K562 (cell line): ENCODE results near the gene NMB. TPM values are rescaled to one million over a fixed set of nuclear protein-coding genes. Genes with fewer than 3 reads are reported as not detected.

Experiments
- ADNP ChIP-seq: fragments of 200-800 bp; sonication (Bioruptor generic); IDR thresholded peaks from 2 replicates; pipeline ENCODE4 v1.6.1; 2016; ENCODE audit warnings: missing genetic modification characterization, missing compliant biosample characterization
- CBFA2T2 ChIP-seq: fragments of 450-650 bp; conservative IDR thresholded peaks from 2 replicates; pipeline ENCODE4 v1.6.1; 2017; ENCODE audit warnings: mild to moderate bottlenecking
- EP400 ChIP-seq: fragments of 450-650 bp; IDR thresholded peaks from 2 replicates; pipeline ENCODE4 v1.6.1; 2017; ENCODE audit warnings: antibody characterized with exemption, mild to moderate bottlenecking, moderate library complexity
- HMG20B ChIP-seq: fragments of 250-450 bp; sonication (Bioruptor Pico); IDR thresholded peaks from 2 replicates; pipeline ENCODE4 v1.5.0; 2021; ENCODE audit warnings: mild to moderate bottlenecking
- MTF1 ChIP-seq: fragments of 250-450 bp; sonication (Bioruptor Pico); IDR thresholded peaks from 2 replicates; pipeline ENCODE4 v1.9.0; 2021; ENCODE audit warnings: moderate library complexity, mild to moderate bottlenecking, inconsistent platforms, borderline replicate concordance
- STAT5B ChIP-seq: fragments of 250-450 bp; sonication (Bioruptor Pico); IDR thresholded peaks from 2 replicates; pipeline ENCODE4 v1.8.0; 2021; ENCODE audit warnings: mild to moderate bottlenecking, inconsistent platforms
- polyA plus RNA-seq, 8 experiments: library from polyadenylated mRNA; depleted of rRNA in 4 of 8; stranded (reverse) in 5 of 8; unstranded in 3 of 8; fragments of >200 nt; fragmentation: Nextera tagmentation in 2 of 8; fragmentation: Illumina TruSeq in 1 of 8; extraction: Ambion mirVana in 2 of 8; extraction: Trizol in 1 of 8; gene quantifications; 2 replicates each; pipeline versions ENCODE4 v1.2.1 to v1.2.3, GENCODE V29; 2011 to 2014; ENCODE audit warnings: inconsistent platforms in 1 of 8, missing spikeins in 1 of 8
- total RNA-seq, 7 experiments: library from RNA; depleted of rRNA in 6 of 7; stranded (reverse); fragments of >200 nt in 6 of 7; fragmentation: Illumina TruSeq in 2 of 7; extraction: Trizol in 2 of 7; gene quantifications; 2 replicates each; pipeline versions ENCODE4 v1.2.1 to v1.2.3, GENCODE V29; 2011 to 2021; ENCODE audit warnings: low replicate concordance in 1 of 7
- TF ChIP-seq, protein P1 (sequence below): fragments of 450-650 bp; IDR thresholded peaks from 2 replicates; pipeline ENCODE4 v1.6.1; 2016; ENCODE audit warnings: low read depth
- TF ChIP-seq, protein P2 (sequence below): fragments of 250-450 bp; sonication (Bioruptor Pico); IDR thresholded peaks from 2 replicates; pipeline ENCODE4 v1.8.0; 2022; ENCODE audit warnings: moderate library complexity, mild to moderate bottlenecking, inconsistent platforms
- TF ChIP-seq, protein P3 (sequence below): fragments of 250-450 bp; sonication (Bioruptor Pico); IDR thresholded peaks from 2 replicates; pipeline ENCODE4 v1.4.0; 2020

The NMB gene
- total and polyA plus RNA-seq, 9 of the 15 experiments (the other 6 are each of a cell fraction or from before 2014, with no cell fraction given): 0.06 to 0.16 (median 0.09) TPM; not detected in 5

DNA sequence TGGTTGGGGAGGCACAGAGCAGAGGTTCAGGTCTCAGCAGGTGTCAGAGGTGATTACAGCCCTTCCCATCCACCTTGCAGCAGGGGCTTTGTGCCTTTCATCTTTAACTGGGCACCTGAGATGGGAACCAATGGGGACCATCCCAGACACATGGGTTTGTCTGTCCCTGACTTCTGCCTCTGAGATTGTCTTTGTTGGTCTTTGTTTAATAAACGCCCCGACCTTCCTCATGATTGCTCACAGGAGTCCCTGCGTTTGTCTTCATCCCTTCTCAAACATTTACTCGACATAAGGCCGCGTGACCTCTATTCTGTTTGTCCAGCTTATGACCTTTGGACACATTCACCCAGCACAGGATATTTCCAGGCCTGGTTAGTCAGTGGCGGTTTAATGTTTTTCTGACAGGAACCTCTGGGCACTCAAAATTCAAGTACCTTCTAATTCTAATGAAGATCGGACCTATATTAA lies 51.3 kb downstream of the NMB start (continued):
- TF ChIP-seq, protein P1, sequence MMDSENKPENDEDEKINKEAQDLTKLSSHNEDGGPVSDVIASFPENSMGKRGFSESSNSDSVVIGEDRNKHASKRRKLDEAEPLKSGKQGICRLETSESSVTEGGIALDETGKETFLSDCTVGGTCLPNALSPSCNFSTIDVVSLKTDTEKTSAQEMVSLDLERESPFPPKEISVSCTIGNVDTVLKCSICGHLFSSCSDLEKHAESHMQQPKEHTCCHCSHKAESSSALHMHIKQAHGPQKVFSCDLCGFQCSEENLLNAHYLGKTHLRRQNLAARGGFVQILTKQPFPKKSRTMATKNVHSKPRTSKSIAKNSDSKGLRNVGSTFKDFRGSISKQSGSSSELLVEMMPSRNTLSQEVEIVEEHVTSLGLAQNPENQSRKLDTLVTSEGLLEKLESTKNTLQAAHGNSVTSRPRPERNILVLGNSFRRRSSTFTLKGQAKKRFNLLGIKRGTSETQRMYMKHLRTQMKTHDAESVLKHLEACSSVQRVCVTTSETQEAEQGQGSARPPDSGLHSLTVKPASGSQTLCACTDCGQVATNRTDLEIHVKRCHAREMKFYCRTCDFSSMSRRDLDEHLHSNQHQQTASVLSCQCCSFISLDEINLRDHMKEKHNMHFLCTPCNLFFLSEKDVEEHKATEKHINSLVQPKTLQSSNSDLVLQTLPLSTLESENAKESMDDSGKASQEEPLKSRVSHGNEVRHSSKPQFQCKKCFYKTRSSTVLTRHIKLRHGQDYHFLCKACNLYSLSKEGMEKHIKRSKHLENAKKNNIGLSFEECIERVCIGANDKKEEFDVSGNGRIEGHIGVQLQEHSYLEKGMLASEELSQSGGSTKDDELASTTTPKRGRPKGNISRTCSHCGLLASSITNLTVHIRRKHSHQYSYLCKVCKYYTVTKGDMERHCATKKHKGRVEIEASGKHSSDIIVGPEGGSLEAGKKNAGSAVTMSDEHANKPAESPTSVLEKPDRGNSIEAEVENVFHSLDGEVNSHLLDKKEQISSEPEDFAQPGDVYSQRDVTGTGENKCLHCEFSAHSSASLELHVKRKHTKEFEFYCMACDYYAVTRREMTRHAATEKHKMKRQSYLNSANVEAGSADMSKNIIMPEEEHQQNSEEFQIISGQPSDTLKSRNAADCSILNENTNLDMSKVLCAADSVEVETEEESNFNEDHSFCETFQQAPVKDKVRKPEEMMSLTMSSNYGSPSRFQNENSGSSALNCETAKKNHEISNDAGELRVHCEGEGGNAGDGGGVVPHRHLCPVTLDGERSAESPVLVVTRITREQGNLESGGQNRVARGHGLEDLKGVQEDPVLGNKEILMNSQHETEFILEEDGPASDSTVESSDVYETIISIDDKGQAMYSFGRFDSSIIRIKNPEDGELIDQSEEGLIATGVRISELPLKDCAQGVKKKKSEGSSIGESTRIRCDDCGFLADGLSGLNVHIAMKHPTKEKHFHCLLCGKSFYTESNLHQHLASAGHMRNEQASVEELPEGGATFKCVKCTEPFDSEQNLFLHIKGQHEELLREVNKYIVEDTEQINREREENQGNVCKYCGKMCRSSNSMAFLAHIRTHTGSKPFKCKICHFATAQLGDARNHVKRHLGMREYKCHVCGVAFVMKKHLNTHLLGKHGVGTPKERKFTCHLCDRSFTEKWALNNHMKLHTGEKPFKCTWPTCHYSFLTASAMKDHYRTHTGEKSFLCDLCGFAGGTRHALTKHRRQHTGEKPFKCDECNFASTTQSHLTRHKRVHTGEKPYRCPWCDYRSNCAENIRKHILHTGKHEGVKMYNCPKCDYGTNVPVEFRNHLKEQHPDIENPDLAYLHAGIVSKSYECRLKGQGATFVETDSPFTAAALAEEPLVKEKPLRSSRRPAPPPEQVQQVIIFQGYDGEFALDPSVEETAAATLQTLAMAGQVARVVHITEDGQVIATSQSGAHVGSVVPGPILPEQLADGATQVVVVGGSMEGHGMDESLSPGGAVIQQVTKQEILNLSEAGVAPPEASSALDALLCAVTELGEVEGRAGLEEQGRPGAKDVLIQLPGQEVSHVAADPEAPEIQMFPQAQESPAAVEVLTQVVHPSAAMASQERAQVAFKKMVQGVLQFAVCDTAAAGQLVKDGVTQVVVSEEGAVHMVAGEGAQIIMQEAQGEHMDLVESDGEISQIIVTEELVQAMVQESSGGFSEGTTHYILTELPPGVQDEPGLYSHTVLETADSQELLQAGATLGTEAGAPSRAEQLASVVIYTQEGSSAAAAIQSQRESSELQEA: no peak
- TF ChIP-seq, protein P2, sequence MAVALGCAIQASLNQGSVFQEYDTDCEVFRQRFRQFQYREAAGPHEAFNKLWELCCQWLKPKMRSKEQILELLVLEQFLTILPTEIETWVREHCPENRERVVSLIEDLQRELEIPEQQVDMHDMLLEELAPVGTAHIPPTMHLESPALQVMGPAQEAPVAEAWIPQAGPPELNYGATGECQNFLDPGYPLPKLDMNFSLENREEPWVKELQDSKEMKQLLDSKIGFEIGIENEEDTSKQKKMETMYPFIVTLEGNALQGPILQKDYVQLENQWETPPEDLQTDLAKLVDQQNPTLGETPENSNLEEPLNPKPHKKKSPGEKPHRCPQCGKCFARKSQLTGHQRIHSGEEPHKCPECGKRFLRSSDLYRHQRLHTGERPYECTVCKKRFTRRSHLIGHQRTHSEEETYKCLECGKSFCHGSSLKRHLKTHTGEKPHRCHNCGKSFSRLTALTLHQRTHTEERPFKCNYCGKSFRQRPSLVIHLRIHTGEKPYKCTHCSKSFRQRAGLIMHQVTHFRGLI (CRISPR knock-in tag): no peak
- TF ChIP-seq, protein P3, sequence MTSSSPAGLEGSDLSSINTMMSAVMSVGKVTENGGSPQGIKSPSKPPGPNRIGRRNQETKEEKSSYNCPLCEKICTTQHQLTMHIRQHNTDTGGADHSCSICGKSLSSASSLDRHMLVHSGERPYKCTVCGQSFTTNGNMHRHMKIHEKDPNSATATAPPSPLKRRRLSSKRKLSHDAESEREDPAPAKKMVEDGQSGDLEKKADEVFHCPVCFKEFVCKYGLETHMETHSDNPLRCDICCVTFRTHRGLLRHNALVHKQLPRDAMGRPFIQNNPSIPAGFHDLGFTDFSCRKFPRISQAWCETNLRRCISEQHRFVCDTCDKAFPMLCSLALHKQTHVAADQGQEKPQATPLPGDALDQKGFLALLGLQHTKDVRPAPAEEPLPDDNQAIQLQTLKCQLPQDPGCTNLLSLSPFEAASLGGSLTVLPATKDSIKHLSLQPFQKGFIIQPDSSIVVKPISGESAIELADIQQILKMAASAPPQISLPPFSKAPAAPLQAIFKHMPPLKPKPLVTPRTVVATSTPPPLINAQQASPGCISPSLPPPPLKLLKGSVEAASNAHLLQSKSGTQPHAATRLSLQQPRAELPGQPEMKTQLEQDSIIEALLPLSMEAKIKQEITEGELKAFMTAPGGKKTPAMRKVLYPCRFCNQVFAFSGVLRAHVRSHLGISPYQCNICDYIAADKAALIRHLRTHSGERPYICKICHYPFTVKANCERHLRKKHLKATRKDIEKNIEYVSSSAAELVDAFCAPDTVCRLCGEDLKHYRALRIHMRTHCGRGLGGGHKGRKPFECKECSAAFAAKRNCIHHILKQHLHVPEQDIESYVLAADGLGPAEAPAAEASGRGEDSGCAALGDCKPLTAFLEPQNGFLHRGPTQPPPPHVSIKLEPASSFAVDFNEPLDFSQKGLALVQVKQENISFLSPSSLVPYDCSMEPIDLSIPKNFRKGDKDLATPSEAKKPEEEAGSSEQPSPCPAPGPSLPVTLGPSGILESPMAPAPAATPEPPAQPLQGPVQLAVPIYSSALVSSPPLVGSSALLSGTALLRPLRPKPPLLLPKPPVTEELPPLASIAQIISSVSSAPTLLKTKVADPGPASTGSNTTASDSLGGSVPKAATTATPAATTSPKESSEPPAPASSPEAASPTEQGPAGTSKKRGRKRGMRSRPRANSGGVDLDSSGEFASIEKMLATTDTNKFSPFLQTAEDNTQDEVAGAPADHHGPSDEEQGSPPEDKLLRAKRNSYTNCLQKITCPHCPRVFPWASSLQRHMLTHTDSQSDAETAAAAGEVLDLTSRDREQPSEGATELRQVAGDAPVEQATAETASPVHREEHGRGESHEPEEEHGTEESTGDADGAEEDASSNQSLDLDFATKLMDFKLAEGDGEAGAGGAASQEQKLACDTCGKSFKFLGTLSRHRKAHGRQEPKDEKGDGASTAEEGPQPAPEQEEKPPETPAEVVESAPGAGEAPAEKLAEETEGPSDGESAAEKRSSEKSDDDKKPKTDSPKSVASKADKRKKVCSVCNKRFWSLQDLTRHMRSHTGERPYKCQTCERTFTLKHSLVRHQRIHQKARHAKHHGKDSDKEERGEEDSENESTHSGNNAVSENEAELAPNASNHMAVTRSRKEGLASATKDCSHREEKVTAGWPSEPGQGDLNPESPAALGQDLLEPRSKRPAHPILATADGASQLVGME (CRISPR knock-in tag): no peak
- TF ChIP-seq STAT5B (CRISPR knock-in tag) (no peak), HMG20B (CRISPR knock-in tag) (no peak), CBFA2T2 (no peak), MTF1 (no peak), ADNP (no peak), EP400 (no peak)
